Measurements from ENCODE around the gene RSPO3.

The RSPO3 gene

GRCh38 chr6:127162836-127163235 lies 44.4 kb downstream of the RSPO3 start:
- no peak overlapping the region for H3K4me3 ChIP-seq (ENCODE audit: control insufficient read depth, low read depth, low read length)
- no peak for DNase-seq (ENCODE audit: low read depth)

GRCh38 chr6:127164036-127164435 lies 45.6 kb downstream of the RSPO3 start:
- H3K4me3 ChIP-seq (ENCODE audit: control insufficient read depth, low read depth, low read length), result no peak overlapping the region
- no peak for DNase-seq (ENCODE audit: low read depth)
- no peak for TF ChIP-seq CTCF (IDR thresholded peaks at IDR 0.05; ENCODE audit: control insufficient read depth, insufficient read depth, low read depth, low read length, missing control alignments)

More at GRCh38 chr6:127162836-127163235, 44.4 kb downstream of the RSPO3 start:
- no peak for TF ChIP-seq CTCF (IDR thresholded peaks at IDR 0.05; ENCODE audit: control insufficient read depth, insufficient read depth, low read depth, low read length, missing control alignments)

GRCh38 chr6:127164565-127164964 lies 46.1 kb downstream of the RSPO3 start:
- TF ChIP-seq CTCF (IDR thresholded peaks at IDR 0.05; ENCODE audit: control insufficient read depth, insufficient read depth, low read depth, low read length, missing control alignments), result no peak
- no peak for DNase-seq (ENCODE audit: low read depth)
- no peak overlapping the region for H3K4me3 ChIP-seq (ENCODE audit: control insufficient read depth, low read depth, low read length)

- no peak for DNase-seq (ENCODE audit: low read depth)
- no peak for TF ChIP-seq CTCF (IDR thresholded peaks at IDR 0.05; ENCODE audit: control insufficient read depth, insufficient read depth, low read depth, low read length, missing control alignments)
- H3K4me3 ChIP-seq (ENCODE audit: control insufficient read depth, low read depth, low read length), result no peak overlapping the region
Observed at GRCh38 chr6:127173156-127173940, 54.9 kb downstream of the RSPO3 start.

- peak; percentile 66 for DNase-seq (ENCODE audit: low read depth)
- no peak for TF ChIP-seq CTCF (IDR thresholded peaks at IDR 0.05; ENCODE audit: control insufficient read depth, insufficient read depth, low read depth, low read length, missing control alignments)
Observed at GRCh38 chr6:127176146-127176545, 57.7 kb downstream of the RSPO3 start.

GRCh38 chr6:127177030-127177922 lies 58.8 kb downstream of the RSPO3 start:
- DNase-seq (ENCODE audit: low read depth), result peak; percentile 70
- no peak for TF ChIP-seq CTCF (IDR thresholded peaks at IDR 0.05; ENCODE audit: control insufficient read depth, insufficient read depth, low read depth, low read length, missing control alignments)
- no peak overlapping the region for H3K4me3 ChIP-seq (ENCODE audit: control insufficient read depth, low read depth, low read length)

More at GRCh38 chr6:127176146-127176545, 57.7 kb downstream of the RSPO3 start:
- no peak overlapping the region for H3K4me3 ChIP-seq (ENCODE audit: control insufficient read depth, low read depth, low read length)
